Glutamatergic neuron (in vitro differentiated cells): Measurements from ENCODE around the gene ZNF611. TPM values are rescaled to one million over a fixed set of nuclear protein-coding genes. Genes with fewer than 3 reads are reported as not detected.

Experiments
- DNase-seq: peaks from one replicate; pipeline ENCODE4 v3.0.0; 2022
- H3K27ac Mint-ChIP-seq: one replicate; pipeline ENCODE4 v1.8.0; 2020; ENCODE audit warnings: mild to moderate bottlenecking, mixed read lengths, inconsistent platforms; ENCODE audit not compliant: unreplicated experiment
- H3K27me3 Mint-ChIP-seq: one replicate; pipeline ENCODE4 v1.8.0; 2020; ENCODE audit warnings: mild to moderate bottlenecking, moderate library complexity, mixed read lengths, inconsistent platforms; ENCODE audit not compliant: unreplicated experiment
- H3K36me3 Mint-ChIP-seq: one replicate; pipeline ENCODE4 v1.8.0; 2020; ENCODE audit warnings: mild to moderate bottlenecking, mixed read lengths, inconsistent platforms; ENCODE audit not compliant: unreplicated experiment
- H3K4me1 Mint-ChIP-seq: one replicate; pipeline ENCODE4 v1.8.0; 2020; ENCODE audit warnings: mild to moderate bottlenecking, low read depth, mixed read lengths, inconsistent platforms; ENCODE audit not compliant: unreplicated experiment
- H3K4me3 Mint-ChIP-seq: one replicate; pipeline ENCODE4 v1.8.0; 2020; ENCODE audit warnings: mild to moderate bottlenecking, mixed read lengths, inconsistent platforms; ENCODE audit not compliant: unreplicated experiment
- H3K9me3 Mint-ChIP-seq: one replicate; pipeline ENCODE4 v1.8.0; 2020; ENCODE audit warnings: mild to moderate bottlenecking, moderate library complexity, mixed read lengths, inconsistent platforms; ENCODE audit not compliant: unreplicated experiment
- CTCF ChIP-seq: fragments of 200-600 bp; sonication (generic); IDR thresholded peaks from one replicate; pipeline ENCODE4 v1.5.0; 2021; ENCODE audit not compliant: partially characterized antibody, unreplicated experiment
- total RNA-seq: library from RNA; stranded (reverse); fragmentation: NEBNext Ultra II Directional; extraction: Animal tissue kit (Norgen Biotek cat#: 25700); gene quantifications from one replicate; pipeline ENCODE4 v1.2.1, GENCODE V29; 2021; ENCODE audit not compliant: unreplicated experiment

The ZNF611 gene
- total RNA-seq, 1 donor from 2014 or later = 36.2 TPM

DNA sequence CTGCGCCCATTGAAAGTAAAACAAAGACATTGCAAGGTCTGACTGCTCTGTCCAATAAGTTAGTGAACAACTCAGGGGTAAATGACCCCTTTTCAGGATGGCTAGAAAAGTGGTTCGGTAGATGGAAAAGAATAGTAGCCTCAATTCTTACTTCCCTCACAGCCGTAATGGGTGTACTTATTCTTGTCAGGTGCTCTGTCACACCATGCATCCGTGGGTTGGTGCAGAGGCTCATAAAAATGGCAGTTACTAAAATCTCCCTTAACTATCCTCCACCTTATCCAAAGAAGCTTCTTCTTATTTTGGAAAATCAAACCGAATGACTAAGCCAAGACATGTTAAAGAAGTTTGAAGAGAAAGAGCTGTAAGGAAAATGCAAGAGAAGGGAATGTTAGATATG lies 65.3 kb downstream of the ZNF611 start:
- H3K4me3 Mint-ChIP-seq = no peak overlapping the region
- peaks cover 2% of the 10 kb centered on the region for H3K9me3 Mint-ChIP-seq
- no peak for DNase-seq
- no peak for TF ChIP-seq CTCF
- H3K36me3 Mint-ChIP-seq = peaks cover 3% of the 10 kb centered on the region
- H3K27ac Mint-ChIP-seq = no peak overlapping the region
- peaks cover 3% of the 10 kb centered on the region for H3K4me1 Mint-ChIP-seq
- no peaks in the 10 kb centered on the region for H3K27me3 Mint-ChIP-seq

- H3K27me3 Mint-ChIP-seq = no peaks in the 10 kb centered on the region
- no peak overlapping the region for H3K27ac Mint-ChIP-seq
- no peaks in the 10 kb centered on the region for H3K36me3 Mint-ChIP-seq
- no peak for TF ChIP-seq CTCF
- H3K9me3 Mint-ChIP-seq = no peaks in the 10 kb centered on the region
- H3K4me1 Mint-ChIP-seq = peaks cover 3% of the 10 kb centered on the region
- H3K4me3 Mint-ChIP-seq = no peak overlapping the region
- DNase-seq = no peak
Observed at GRCh38 chr19:52667972-52668371, 66.9 kb downstream of the ZNF611 start.

DNA sequence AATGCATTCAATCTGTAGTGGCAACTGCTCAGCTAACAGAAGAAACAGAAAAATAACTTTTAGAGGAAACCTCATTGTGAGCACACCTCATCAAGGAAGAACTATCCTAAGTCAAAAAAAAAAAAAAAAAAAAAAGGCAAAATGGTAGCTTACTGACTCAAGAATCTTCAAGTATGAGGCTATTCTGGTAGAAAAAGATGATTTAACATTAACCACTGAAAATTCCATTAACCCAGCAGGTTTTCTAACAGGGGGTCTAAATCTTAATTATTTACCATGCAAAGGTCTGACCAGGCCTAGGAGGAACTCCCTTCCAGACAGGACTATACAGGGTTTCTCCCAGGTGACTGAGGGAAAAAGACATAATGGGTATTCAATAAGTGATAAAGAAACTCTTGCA lies 68.3 kb downstream of the ZNF611 start:
- Mint-ChIP-seq H3K27ac (no peak overlapping the region), H3K27me3 (no peaks in the 10 kb centered on the region), H3K4me1 (peaks cover 3% of the 10 kb centered on the region), H3K36me3 (no peaks in the 10 kb centered on the region), H3K9me3 (no peaks in the 10 kb centered on the region), H3K4me3 (no peak overlapping the region)
- no peak for TF ChIP-seq CTCF
- DNase-seq = no peak

DNA sequence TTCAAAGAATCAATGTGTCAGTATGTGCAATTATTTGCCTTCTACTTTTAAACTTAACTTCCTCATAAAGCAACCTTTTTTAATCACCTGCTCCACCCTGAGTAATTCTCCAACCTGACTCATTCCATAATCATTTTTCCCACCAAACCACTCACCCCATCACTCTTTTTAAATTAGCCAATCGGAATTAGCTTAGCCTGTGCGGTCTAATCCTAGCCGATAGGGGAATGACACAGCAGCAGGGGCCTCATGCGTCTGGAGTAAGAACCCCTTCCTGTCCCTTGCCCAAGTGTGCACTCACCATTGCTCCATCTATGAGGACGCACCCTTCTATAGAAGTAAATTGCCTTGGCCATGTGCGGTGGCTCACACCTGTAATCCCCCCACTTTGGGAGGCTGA lies 69.3 kb downstream of the ZNF611 start:
- Mint-ChIP-seq H3K4me3 (no peak overlapping the region), H3K27me3 (no peaks in the 10 kb centered on the region), H3K36me3 (peaks cover 5% of the 10 kb centered on the region), H3K27ac (no peak overlapping the region), H3K4me1 (peaks cover 3% of the 10 kb centered on the region), H3K9me3 (no peaks in the 10 kb centered on the region)
- no peak for DNase-seq
- no peak for TF ChIP-seq CTCF

GRCh38 chr19:52665027-52665426 lies 69.8 kb downstream of the ZNF611 start:
- Mint-ChIP-seq H3K9me3 (no peaks in the 10 kb centered on the region), H3K27ac (no peak overlapping the region)
- TF ChIP-seq CTCF = no peak

More at GRCh38 chr19:52665027-52665426, 69.8 kb downstream of the ZNF611 start:
- Mint-ChIP-seq H3K4me3 (no peak overlapping the region), H3K36me3 (peaks cover 5% of the 10 kb centered on the region), H3K4me1 (peaks cover 3% of the 10 kb centered on the region), H3K27me3 (no peaks in the 10 kb centered on the region)
- DNase-seq = no peak
